BJ (cell line): ENCODE results near the gene DCTPP1. TPM values are rescaled to one million over a fixed set of nuclear protein-coding genes. Genes with fewer than 3 reads are reported as not detected.

Source experiments
- CTCF ChIA-PET: fragments of 350-600 bp; formaldehyde crosslinking; extraction: SDS; loops from one replicate; lab custom pipeline; 2021; ENCODE audit warnings: antibody characterized with exemption, inconsistent platforms; lab: Yijun Ruan, JAX
- POLR2A ChIA-PET: fragments of 300-600 bp; sonication (Branson Sonifier 250); formaldehyde crosslinking; extraction: SDS; loops from one replicate; lab custom pipeline; 2021; ENCODE audit warnings: antibody characterized with exemption; lab: Charles Lee
- DNase-seq: peaks from one replicate; pipeline ENCODE4 v3.0.0-alpha.2; 2011; ENCODE audit warnings: low read depth
- H3K27me3 ChIP-seq: 2 replicates; pipeline ENCODE4 v1.6.0; 2011; ENCODE audit warnings: low read length; ENCODE audit not compliant: control insufficient read depth, insufficient read depth
- H3K36me3 ChIP-seq: 2 replicates; pipeline ENCODE4 v1.5.1; 2011; ENCODE audit warnings: low read length; ENCODE audit not compliant: control insufficient read depth, insufficient read depth
- H3K4me3 ChIP-seq: 2 replicates; pipeline ENCODE4 v1.5.1; 2011; ENCODE audit warnings: low read depth, mild to moderate bottlenecking, control low read depth, low read length
- CTCF ChIP-seq: IDR thresholded peaks from 2 replicates; pipeline ENCODE4 v1.5.1; 2011; ENCODE audit warnings: low read depth, mild to moderate bottlenecking, control low read depth, inconsistent platforms, low read length, moderate library complexity; ENCODE audit not compliant: insufficient read depth
- polyA plus RNA-seq: library from polyadenylated mRNA; depleted of rRNA; stranded (reverse); fragments of >200 nt; gene quantifications from 2 replicates; pipeline ENCODE4 v1.2.3, GENCODE V29; 2011

The DCTPP1 gene
- polyA plus RNA-seq, 1 experiment = 33.9 TPM

GRCh38 chr16:30377812-30378235 is 52.0 kb downstream of the DCTPP1 start:
- CTCF ChIA-PET = interaction anchor here (0.7 to 1.2 kb wide), 2 partner anchors 18 to 30 kb away, joined by 3 read pairs; no protein-coding TSS in a partner anchor
- peak overlapping the region; percentile 63 for H3K4me3 ChIP-seq
- DNase-seq = no peak
- H3K27me3 ChIP-seq = no peaks in the 10 kb centered on the region
- POLR2A ChIA-PET = no interaction called here
- no peaks in the 10 kb centered on the region; the same call in 1 of the 2 replicates for H3K36me3 ChIP-seq
- TF ChIP-seq CTCF = no peak

DNA sequence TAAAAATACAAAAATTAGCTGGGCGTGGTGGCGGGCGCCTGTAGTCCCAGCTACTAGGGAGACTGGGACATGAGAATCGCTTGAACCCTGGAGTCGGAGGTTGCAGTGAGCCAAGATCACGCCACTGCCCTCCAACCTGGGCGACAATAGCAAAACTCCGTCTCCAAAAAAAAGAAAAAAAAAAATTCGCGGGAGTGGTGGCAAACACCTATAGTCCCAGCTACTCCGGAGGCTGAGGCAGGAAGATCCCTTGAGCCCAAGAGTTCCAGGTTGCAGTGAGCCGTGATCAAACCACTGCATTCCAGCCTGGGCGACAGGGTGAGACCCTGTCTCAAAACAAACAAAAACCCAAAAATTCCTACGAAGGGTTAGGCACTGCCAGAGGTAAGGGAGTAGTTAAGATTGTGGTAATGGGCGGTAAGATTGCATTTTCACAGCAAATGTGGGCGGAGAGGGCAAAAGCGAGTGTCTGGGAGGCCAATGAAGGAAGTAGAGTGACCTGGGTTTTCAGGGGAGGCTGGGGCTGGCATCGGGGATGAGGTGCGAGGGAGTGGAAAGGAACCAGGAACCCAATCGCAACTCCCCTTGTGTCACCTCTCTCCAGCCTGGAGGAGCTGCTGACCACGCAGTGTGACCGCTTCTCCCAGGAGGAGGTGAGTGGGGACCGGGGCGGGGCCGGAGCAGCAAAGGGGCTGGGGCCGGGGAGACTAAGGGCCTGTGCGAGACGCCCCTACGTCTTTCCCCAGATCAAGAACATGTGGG is 52.6 kb downstream of the DCTPP1 start:
- no peaks in the 10 kb centered on the region; the same call in 1 of the 2 replicates for H3K36me3 ChIP-seq
- peak overlapping the region; percentile 63 for H3K4me3 ChIP-seq
- ChIA-PET POLR2A (no interaction called here), CTCF (interaction anchor here (1.2 kb wide), 1 partner anchor 19 kb away, joined by 3 read pairs; no protein-coding TSS in a partner anchor)
- no peak for TF ChIP-seq CTCF
- no peaks in the 10 kb centered on the region for H3K27me3 ChIP-seq
- DNase-seq = no peak

GRCh38 chr16:30376461-30376902 is 53.3 kb downstream of the DCTPP1 start:
- no peaks in the 10 kb centered on the region for H3K27me3 ChIP-seq
- TF ChIP-seq CTCF = no peak
- POLR2A ChIA-PET = no interaction called here
- H3K4me3 ChIP-seq = no peak overlapping the region
- H3K36me3 ChIP-seq = no peaks in the 10 kb centered on the region; the same call in 1 of the 2 replicates
- CTCF ChIA-PET = no interaction called here
- no peak for DNase-seq

DNA sequence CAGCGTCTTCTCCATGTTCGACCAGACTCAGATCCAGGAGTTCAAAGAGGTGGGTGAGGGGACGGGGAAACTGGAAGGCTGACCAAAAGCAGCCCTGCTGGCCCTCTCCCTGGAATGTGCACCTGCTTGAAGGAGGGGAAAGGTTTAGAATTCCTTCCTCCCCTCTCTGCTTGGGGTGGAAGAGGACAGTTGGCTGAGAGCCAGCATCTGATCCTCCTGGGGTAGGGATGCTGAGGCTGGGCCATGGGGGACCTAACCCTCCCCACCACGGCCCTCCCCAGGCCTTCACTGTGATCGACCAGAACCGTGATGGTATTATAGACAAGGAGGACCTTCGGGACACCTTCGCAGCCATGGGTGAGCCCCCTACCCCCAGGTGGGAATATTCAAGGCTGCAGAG is 54.0 kb downstream of the DCTPP1 start:
- H3K36me3 ChIP-seq = no peaks in the 10 kb centered on the region; the same call in 1 of the 2 replicates
- no peak for DNase-seq
- TF ChIP-seq CTCF = no peak
- no peak overlapping the region for H3K4me3 ChIP-seq
- ChIA-PET CTCF (no interaction called here), POLR2A (no interaction called here)
- no peaks in the 10 kb centered on the region for H3K27me3 ChIP-seq

- Histone ChIP-seq H3K27me3 (no peaks in the 10 kb centered on the region), H3K36me3 (no peaks in the 10 kb centered on the region), H3K4me3 (no peak within 1 kb of the TSS)
- no peak for DNase-seq
- ChIA-PET POLR2A (no interaction called here), CTCF (no interaction called here)
- no peak for TF ChIP-seq CTCF
Observed at GRCh38 chr16:30374538-30374937, 55.3 kb downstream of the DCTPP1 start, which contains the start of gene MYL11. Gene MYL11 (plus strand): TSS chr16:30374802. CDS start chr16:30374858, 56 bp downstream.
